ENCODE measurements around the gene PPIL6. TPM values are rescaled to one million over a fixed set of nuclear protein-coding genes. Genes with fewer than 3 reads are reported as not detected.

Gene PPIL6
- total RNA-seq, 4 donors from 2014 or later = 1.2 to 16.5 (median 4.8) TPM

GRCh38 chr6:109381061-109381746, 59.2 kb downstream of the PPIL6 start:
- H3K36me3 ChIP-seq = peaks cover 0 to 23% (median 8%) of the 10 kb centered on the region in 3 donors
- peaks cover 0 to 62% (median 22%) of the 10 kb centered on the region in 4 donors for H3K4me1 ChIP-seq
- no peaks in the 10 kb centered on the region for H3K27me3 ChIP-seq
- DNase-seq (ENCODE audit: low spot score in 2 of 2) = no peak
- H3K4me3 ChIP-seq = peak overlapping the region; percentile 87 to 99 (median 98)
- no peaks in the 10 kb centered on the region for H3K9me3 ChIP-seq
- H3K27ac ChIP-seq = peak overlapping the region; percentile 99 to 100 (median 100)
- no peak for TF ChIP-seq CTCF (IDR thresholded peaks at IDR 0.05)
- no peak for TF ChIP-seq EP300 (IDR thresholded peaks at IDR 0.05)
- TF ChIP-seq POLR2A (IDR thresholded peaks at IDR 0.05) = no peak
- WGBS, 2 donors = 0 to 1% methylated on average over 25 of the region's 25 CpGs

GRCh38 chr6:109379711-109380110, 60.7 kb downstream of the PPIL6 start:
- peaks cover 0 to 59% (median 22%) of the 10 kb centered on the region in 4 donors for H3K4me1 ChIP-seq

GRCh38 chr6:109377717-109378116, 62.7 kb downstream of the PPIL6 start:
- no peak for TF ChIP-seq EP300 (IDR thresholded peaks at IDR 0.05)
- TF ChIP-seq CTCF (IDR thresholded peaks at IDR 0.05) = no peak
- TF ChIP-seq POLR2A (IDR thresholded peaks at IDR 0.05) = no peak
- Histone ChIP-seq H3K27me3 (no peaks in the 10 kb centered on the region), H3K4me3 (no peak overlapping the region), H3K36me3 (peaks cover 0 to 54% (median 24%) of the 10 kb centered on the region in 3 donors), H3K27ac (no peak overlapping the region), H3K9me3 (no peaks in the 10 kb centered on the region), H3K4me1 (peaks cover 0 to 63% (median 25%) of the 10 kb centered on the region in 4 donors)
- DNase-seq (ENCODE audit: low spot score in 2 of 2) = no peak
- 69 to 71% methylated on average over 3 of the region's 3 CpGs for WGBS, 2 donors

More at GRCh38 chr6:109379711-109380110, 60.7 kb downstream of the PPIL6 start:
- WGBS, 2 donors = 30 to 32% methylated on average over 2 of the region's 2 CpGs
- Histone ChIP-seq H3K4me3 (peak overlapping the region in 2 of 4 donors; percentile 97 to 99), H3K9me3 (no peaks in the 10 kb centered on the region), H3K27me3 (no peaks in the 10 kb centered on the region), H3K27ac (peak overlapping the region in 1 of 4 donors; percentile 11), H3K36me3 (peaks cover 0 to 38% (median 11%) of the 10 kb centered on the region in 3 donors)
- no peak for DNase-seq (ENCODE audit: low spot score in 2 of 2)
- TF ChIP-seq POLR2A (IDR thresholded peaks at IDR 0.05) (no peak), EP300 (IDR thresholded peaks at IDR 0.05) (no peak), CTCF (IDR thresholded peaks at IDR 0.05) (no peak)

- Histone ChIP-seq H3K27me3 (no peaks in the 10 kb centered on the region), H3K36me3 (peaks cover 0 to 76% (median 24%) of the 10 kb centered on the region in 3 donors), H3K4me3 (no peak overlapping the region), H3K4me1 (peaks cover 0 to 80% (median 26%) of the 10 kb centered on the region in 4 donors), H3K27ac (no peak overlapping the region), H3K9me3 (no peaks in the 10 kb centered on the region)
- 69 to 92% methylated on average over 4 of the region's 4 CpGs for WGBS, 2 donors
- TF ChIP-seq POLR2A (IDR thresholded peaks at IDR 0.05) (no peak), EP300 (IDR thresholded peaks at IDR 0.05) (no peak), CTCF (IDR thresholded peaks at IDR 0.05) (no peak)
- no peak for DNase-seq (ENCODE audit: low spot score in 2 of 2)
Measured at GRCh38 chr6:109374326-109374892, 66.0 kb downstream of the PPIL6 start.

- H3K27ac ChIP-seq = no peak overlapping the region
- 88 to 92% methylated on average over 4 of the region's 4 CpGs for WGBS, 2 donors
- peaks cover 0 to 82% (median 26%) of the 10 kb centered on the region in 3 donors for H3K36me3 ChIP-seq
- no peaks in the 10 kb centered on the region for H3K27me3 ChIP-seq
- no peak overlapping the region for H3K4me3 ChIP-seq
- TF ChIP-seq EP300 (IDR thresholded peaks at IDR 0.05) (peak in 1 of 2 donors; percentile 17), POLR2A (IDR thresholded peaks at IDR 0.05) (no peak), CTCF (IDR thresholded peaks at IDR 0.05) (no peak)
- H3K9me3 ChIP-seq = no peaks in the 10 kb centered on the region
- peaks cover 0 to 74% (median 20%) of the 10 kb centered on the region in 4 donors for H3K4me1 ChIP-seq
- no peak for DNase-seq (ENCODE audit: low spot score in 2 of 2)
Measured at GRCh38 chr6:109373762-109374161, 66.7 kb downstream of the PPIL6 start.

Data from tibial nerve (tissue), 4 donors.